Measurements from ENCODE around the gene MRPL20. TPM values are rescaled to one million over a fixed set of nuclear protein-coding genes. Genes with fewer than 3 reads are reported as not detected.
"Not testable (repeated sequence)": the region's sequence is repeated elsewhere in the genome, so short reads cannot be mapped to it uniquely, and the experiment has no call there.

MRPL20 gene
- total and polyA plus RNA-seq, 4 donors: 47.8 to 170 (median 74.0) TPM

- TF ChIP-seq REST (IDR thresholded peaks at IDR 0.05) (no peak), ATF3 (IDR thresholded peaks at IDR 0.05) (no peak), RAD21 (IDR thresholded peaks at IDR 0.05) (no peak), NR2F2 (IDR thresholded peaks at IDR 0.05) (no peak), FOXA2 (IDR thresholded peaks at IDR 0.05) (no peak), HNF4A (conservative IDR thresholded peaks at IDR 0.05) (no peak), JUND (IDR thresholded peaks at IDR 0.05) (no peak), SP1 (IDR thresholded peaks at IDR 0.05) (no peak), MAX (IDR thresholded peaks at IDR 0.05) (no peak), CTCF (IDR thresholded peaks at IDR 0.05; ENCODE audit: low read depth, low read length, missing input control) (no peak), EGR1 (IDR thresholded peaks at IDR 0.05; ENCODE audit: low read depth in 2 of 2) (no peak)
- 96% methylated on average over 16 of the region's 16 CpGs for WGBS
These were observed 45.8 kb upstream of the MRPL20 start for GRCh38 chr1:1452882-1453281.

GRCh38 chr1:1452365-1452739 is 45.3 kb upstream of the MRPL20 start:
- not testable (repeated sequence) for H3K9me3 ChIP-seq (ENCODE audit: control insufficient read depth in 4 of 4, low read length in 3 of 4); H3K9ac ChIP-seq (ENCODE audit: low read depth in 1 of 2, low read length in 2 of 2); H3K4me3 ChIP-seq (ENCODE audit: low read depth in 1 of 3, low read length in 3 of 3); H3K27me3 ChIP-seq (ENCODE audit: control insufficient read depth in 4 of 4, insufficient read depth in 4 of 4, low read length in 3 of 4); H3K36me3 ChIP-seq (ENCODE audit: control insufficient read depth in 4 of 4, insufficient read depth in 3 of 4, low read depth in 1 of 4, low read length in 3 of 4); DNase-seq (ENCODE audit: low spot score); H3K4me1 ChIP-seq (ENCODE audit: control insufficient read depth in 4 of 4, insufficient read depth in 4 of 4, low read length in 3 of 4); H3K27ac ChIP-seq (ENCODE audit: low read depth in 1 of 2, low read length in 2 of 2)
- 89% methylated on average over 8 of the region's 8 CpGs for WGBS

More at GRCh38 chr1:1452882-1453281, 45.8 kb upstream of the MRPL20 start:
- Histone ChIP-seq H3K4me3 (ENCODE audit: low read depth in 1 of 3, low read length in 3 of 3) (no peak overlapping the region), H3K9me3 (ENCODE audit: control insufficient read depth in 4 of 4, low read length in 3 of 4) (no peaks in the 10 kb centered on the region), H3K27ac (ENCODE audit: low read depth in 1 of 2, low read length in 2 of 2) (no peak overlapping the region), H3K27me3 (ENCODE audit: control insufficient read depth in 4 of 4, insufficient read depth in 4 of 4, low read length in 3 of 4) (no peaks in the 10 kb centered on the region), H3K36me3 (ENCODE audit: control insufficient read depth in 4 of 4, insufficient read depth in 3 of 4, low read depth in 1 of 4, low read length in 3 of 4) (no peaks in the 10 kb centered on the region), H3K4me1 (ENCODE audit: control insufficient read depth in 4 of 4, insufficient read depth in 4 of 4, low read length in 3 of 4) (peaks cover 0 to 5% (median 2%) of the 10 kb centered on the region in 4 donors), H3K9ac (ENCODE audit: low read depth in 1 of 2, low read length in 2 of 2) (no peak overlapping the region)
- no peak for DNase-seq (ENCODE audit: low spot score)

- H3K9me3 ChIP-seq (ENCODE audit: control insufficient read depth in 4 of 4, low read length in 3 of 4): no peaks in the 10 kb centered on the region
- H3K36me3 ChIP-seq (ENCODE audit: control insufficient read depth in 4 of 4, insufficient read depth in 3 of 4, low read depth in 1 of 4, low read length in 3 of 4): no peaks in the 10 kb centered on the region
- TF ChIP-seq REST (IDR thresholded peaks at IDR 0.05): no peak
- no peak for TF ChIP-seq JUND (IDR thresholded peaks at IDR 0.05)
- TF ChIP-seq RAD21 (IDR thresholded peaks at IDR 0.05): no peak
- TF ChIP-seq GABPA (IDR thresholded peaks at IDR 0.05 in 1 of 2, conservative IDR thresholded peaks at IDR 0.05 in 1 of 2): no peak
- TF ChIP-seq FOXA1 (IDR thresholded peaks at IDR 0.05): no peak
- no peak for TF ChIP-seq EGR1 (IDR thresholded peaks at IDR 0.05; ENCODE audit: low read depth in 2 of 2)
- peaks cover 0 to 2% (median under 1%) of the 10 kb centered on the region in 4 donors for H3K4me1 ChIP-seq (ENCODE audit: control insufficient read depth in 4 of 4, insufficient read depth in 4 of 4, low read length in 3 of 4)
- no peaks in the 10 kb centered on the region for H3K27me3 ChIP-seq (ENCODE audit: control insufficient read depth in 4 of 4, insufficient read depth in 4 of 4, low read length in 3 of 4)
- no peak overlapping the region for H3K9ac ChIP-seq (ENCODE audit: low read depth in 1 of 2, low read length in 2 of 2)
- WGBS: 93% methylated on average over 26 of the region's 26 CpGs
- no peak overlapping the region for H3K4me3 ChIP-seq (ENCODE audit: low read depth in 1 of 3, low read length in 3 of 3)
- no peak overlapping the region for H3K27ac ChIP-seq (ENCODE audit: low read depth in 1 of 2, low read length in 2 of 2)
- no peak for DNase-seq (ENCODE audit: low spot score)
These were observed 44.7 kb upstream of the MRPL20 start for GRCh38 chr1:1451696-1452364.

- DNase-seq (ENCODE audit: low spot score); H3K27me3 ChIP-seq (ENCODE audit: control insufficient read depth in 4 of 4, insufficient read depth in 4 of 4, low read length in 3 of 4); H3K36me3 ChIP-seq (ENCODE audit: control insufficient read depth in 4 of 4, insufficient read depth in 3 of 4, low read depth in 1 of 4, low read length in 3 of 4); H3K27ac ChIP-seq (ENCODE audit: low read depth in 1 of 2, low read length in 2 of 2); H3K4me3 ChIP-seq (ENCODE audit: low read depth in 1 of 3, low read length in 3 of 3); H3K4me1 ChIP-seq (ENCODE audit: control insufficient read depth in 4 of 4, insufficient read depth in 4 of 4, low read length in 3 of 4); H3K9ac ChIP-seq (ENCODE audit: low read depth in 1 of 2, low read length in 2 of 2); H3K9me3 ChIP-seq (ENCODE audit: control insufficient read depth in 4 of 4, low read length in 3 of 4): not testable (repeated sequence)
- WGBS: 90% methylated on average over 22 of the region's 22 CpGs
These were observed 43.5 kb upstream of the MRPL20 start for GRCh38 chr1:1450616-1451015.

Measured in liver (tissue), 9 donors.